Esophagus squamous epithelium (tissue), 5 donors: ENCODE data around the gene TBC1D20. TPM values are rescaled to one million over a fixed set of nuclear protein-coding genes. Genes with fewer than 3 reads are reported as not detected.
A peak's percentile ranks its signal among the peaks of the same experiment; 100 is the strongest.

Experiments
- DNase-seq: peaks from one replicate; lab custom pipeline; 2025; lab: John Stamatoyannopoulos, UW
- H3K27ac ChIP-seq, 4 donors: fragments of 200-600 bp; sonication (generic); one replicate each; pipeline ENCODE4 v1.5.1; 2016 to 2019; ENCODE audit warnings: mild to moderate bottlenecking in 1 of 4
- H3K27me3 ChIP-seq, 4 donors: fragments of 200-600 bp; sonication (generic); 1 replicate in 3 of 4; 2 replicates in 1 of 4; pipeline versions ENCODE4 v1.5.1 to v1.6.0; 2017 to 2021; ENCODE audit warnings: antibody characterized with exemption in 1 of 4
- H3K36me3 ChIP-seq, 3 donors: fragments of 200-600 bp; sonication (generic); one replicate each; pipeline ENCODE4 v1.5.1; 2016 to 2019
- H3K4me1 ChIP-seq, 3 donors: fragments of 200-600 bp; sonication (generic); one replicate each; pipeline ENCODE4 v1.5.1; 2017 to 2019
- H3K4me3 ChIP-seq, 4 donors: fragments of 200-600 bp; sonication (generic); 1 replicate in 3 of 4; 2 replicates in 1 of 4; pipeline ENCODE4 v1.5.1; 2016 to 2019; ENCODE audit warnings: mild to moderate bottlenecking in 2 of 4, moderate library complexity in 1 of 4
- H3K9me3 ChIP-seq, 3 donors: fragments of 200-600 bp; sonication (generic); one replicate each; pipeline ENCODE4 v1.5.1; 2016 to 2019
- POLR2A ChIP-seq, 4 donors: fragments of 450-650 bp; IDR thresholded peaks; one replicate each; pipeline ENCODE4 v1.6.1; 2017; ENCODE audit warnings: antibody characterized with exemption in 4 of 4, mild to moderate bottlenecking in 4 of 4, moderate library complexity in 3 of 4
- WGBS, 2 donors: methylation state at CpG; one replicate each; pipeline ENCODE4 v1.1.5; 2018; 5-methylcytosine and 5-hydroxymethylcytosine counted together
- intact Hi-C: fragments of 100-400 bp; cut with DNase I; formaldehyde crosslinking; loops from one replicate; pipeline ENCODE4 v1.15.0; 2022
- total RNA-seq, 4 donors: library from RNA; depleted of rRNA; stranded (reverse); fragments of >200 nt; gene quantifications; one replicate each; pipeline ENCODE4 v1.1.0, GENCODE V29; 2016
- TF ChIP-seq, protein P1 (sequence below), 6 experiments: fragments of 450-650 bp in 4 of 6; fragments of 200-600 bp in 2 of 6; sonication (generic) in 2 of 6; IDR thresholded peaks; one replicate each; pipeline ENCODE4 v1.5.1; 2016 to 2019; ENCODE audit warnings: antibody characterized with exemption in 6 of 6, mild to moderate bottlenecking in 4 of 6, moderate library complexity in 4 of 6
- donor health status: DM: yes; HTN: yes; CAD: no.

TBC1D20 gene
- total RNA-seq, 4 donors from 2014 or later: 18.1 to 33.2 (median 26.0) TPM

DNA sequence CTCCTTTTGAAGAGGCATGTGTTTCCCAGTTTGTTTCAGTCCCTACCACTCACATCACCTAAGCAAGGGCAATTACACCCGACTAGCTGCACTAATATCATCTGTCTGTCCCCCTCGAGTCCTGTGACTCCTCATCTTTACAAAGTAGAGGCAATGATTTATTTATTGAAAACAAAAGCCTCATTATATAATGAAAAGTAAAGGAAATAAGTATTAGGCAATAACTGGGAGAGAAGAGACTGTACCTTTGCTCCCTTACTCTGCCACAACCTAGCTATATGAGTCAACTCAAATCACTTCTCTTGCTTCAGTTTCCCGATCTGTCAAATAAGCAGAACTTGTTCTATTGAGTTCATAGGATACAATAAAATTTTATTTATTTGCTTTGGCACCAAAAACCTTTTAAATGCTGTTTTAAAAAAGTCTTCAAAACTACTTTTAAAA is 42.3 kb upstream of the TBC1D20 start:
- intact Hi-C loops: no loop called here
- 52 to 79% methylated on average over 3 of the region's 3 CpGs for WGBS, 2 donors
- H3K4me1 ChIP-seq: peaks cover 0 to 28% (median 0%) of the 10 kb centered on the region in 3 donors
- H3K27ac ChIP-seq: no peak overlapping the region
- TF ChIP-seq, protein P1, sequence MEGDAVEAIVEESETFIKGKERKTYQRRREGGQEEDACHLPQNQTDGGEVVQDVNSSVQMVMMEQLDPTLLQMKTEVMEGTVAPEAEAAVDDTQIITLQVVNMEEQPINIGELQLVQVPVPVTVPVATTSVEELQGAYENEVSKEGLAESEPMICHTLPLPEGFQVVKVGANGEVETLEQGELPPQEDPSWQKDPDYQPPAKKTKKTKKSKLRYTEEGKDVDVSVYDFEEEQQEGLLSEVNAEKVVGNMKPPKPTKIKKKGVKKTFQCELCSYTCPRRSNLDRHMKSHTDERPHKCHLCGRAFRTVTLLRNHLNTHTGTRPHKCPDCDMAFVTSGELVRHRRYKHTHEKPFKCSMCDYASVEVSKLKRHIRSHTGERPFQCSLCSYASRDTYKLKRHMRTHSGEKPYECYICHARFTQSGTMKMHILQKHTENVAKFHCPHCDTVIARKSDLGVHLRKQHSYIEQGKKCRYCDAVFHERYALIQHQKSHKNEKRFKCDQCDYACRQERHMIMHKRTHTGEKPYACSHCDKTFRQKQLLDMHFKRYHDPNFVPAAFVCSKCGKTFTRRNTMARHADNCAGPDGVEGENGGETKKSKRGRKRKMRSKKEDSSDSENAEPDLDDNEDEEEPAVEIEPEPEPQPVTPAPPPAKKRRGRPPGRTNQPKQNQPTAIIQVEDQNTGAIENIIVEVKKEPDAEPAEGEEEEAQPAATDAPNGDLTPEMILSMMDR (IDR thresholded peaks at IDR 0.05): no peak
- no peak overlapping the region for H3K4me3 ChIP-seq
- H3K27me3 ChIP-seq: no peaks in the 10 kb centered on the region
- H3K9me3 ChIP-seq: no peaks in the 10 kb centered on the region
- H3K36me3 ChIP-seq: peaks cover 13 to 88% (median 34%) of the 10 kb centered on the region in 3 donors
- DNase-seq: no peak

DNA sequence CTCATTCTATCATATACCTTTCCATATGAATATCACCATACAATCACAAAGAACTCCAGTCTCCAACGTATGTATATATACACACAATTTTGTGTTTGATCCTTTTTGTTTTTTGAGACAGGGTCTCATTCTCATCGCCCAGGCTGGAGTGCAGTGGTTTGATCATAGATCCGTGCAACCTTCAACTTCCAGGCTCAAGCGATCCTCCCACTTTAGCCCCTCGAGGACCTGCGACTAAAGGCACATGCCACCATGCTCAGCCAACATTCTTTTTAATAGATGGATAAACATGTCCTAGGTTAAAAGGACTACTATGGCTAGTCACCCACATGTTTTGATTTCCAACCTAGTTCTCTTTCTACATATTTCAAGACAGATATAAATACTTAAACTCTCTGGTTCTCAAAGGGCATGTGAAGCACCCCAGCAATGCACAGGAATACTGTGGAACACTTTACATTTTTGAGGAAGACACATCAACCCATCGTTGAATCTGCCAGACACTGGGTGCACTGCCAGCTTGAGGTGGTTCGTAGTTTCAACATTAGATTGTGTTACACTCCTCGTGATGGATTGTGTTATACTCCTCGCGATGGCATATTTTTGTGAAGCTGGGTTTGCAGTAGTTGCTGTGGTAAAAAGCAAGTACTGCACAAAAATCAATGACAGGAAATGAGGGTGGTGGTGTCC is 40.9 kb upstream of the TBC1D20 start:
- H3K4me3 ChIP-seq: no peak overlapping the region
- peaks cover 21 to 98% (median 37%) of the 10 kb centered on the region in 3 donors for H3K36me3 ChIP-seq
- no peaks in the 10 kb centered on the region for H3K27me3 ChIP-seq
- DNase-seq: no peak
- no peaks in the 10 kb centered on the region for H3K9me3 ChIP-seq
- intact Hi-C loops: no loop called here
- TF ChIP-seq POLR2A (IDR thresholded peaks at IDR 0.05): no peak
- TF ChIP-seq, protein P1 (IDR thresholded peaks at IDR 0.05): no peak
- 95 to 97% methylated on average over 11 of the region's 11 CpGs for WGBS, 2 donors
- H3K4me1 ChIP-seq: peaks cover 0 to 13% (median 0%) of the 10 kb centered on the region in 3 donors
- no peak overlapping the region for H3K27ac ChIP-seq

DNA sequence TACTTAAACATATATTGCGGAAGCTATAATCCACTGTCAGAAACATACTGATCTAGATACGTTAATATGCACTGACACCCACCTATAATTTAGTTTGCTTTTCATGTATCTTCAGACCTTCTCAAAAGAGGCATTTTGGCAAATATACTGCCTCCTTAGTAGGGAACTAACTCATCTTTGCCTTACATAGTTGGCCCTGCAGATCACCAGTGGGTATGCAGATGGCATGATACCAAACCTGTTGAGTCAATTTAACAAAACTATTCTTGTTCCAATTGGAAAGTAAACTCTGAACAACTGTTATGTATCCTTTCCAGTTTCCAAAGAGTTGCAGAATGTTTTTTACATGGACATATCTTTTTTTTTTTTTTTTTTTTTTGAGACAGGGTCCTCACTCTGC is 35.6 kb upstream of the TBC1D20 start:
- Histone ChIP-seq H3K27ac (no peak overlapping the region), H3K4me1 (peaks cover 0 to 28% (median 5%) of the 10 kb centered on the region in 3 donors), H3K4me3 (no peak overlapping the region), H3K36me3 (peaks cover 11 to 94% (median 20%) of the 10 kb centered on the region in 3 donors), H3K9me3 (no peaks in the 10 kb centered on the region), H3K27me3 (no peaks in the 10 kb centered on the region)
- no peak for DNase-seq
- 92 to 100% methylated on average over 2 of the region's 2 CpGs for WGBS, 2 donors
- intact Hi-C loops: no loop called here
- TF ChIP-seq, protein P1 (IDR thresholded peaks at IDR 0.05): no peak
- no peak for TF ChIP-seq POLR2A (IDR thresholded peaks at IDR 0.05)

DNA sequence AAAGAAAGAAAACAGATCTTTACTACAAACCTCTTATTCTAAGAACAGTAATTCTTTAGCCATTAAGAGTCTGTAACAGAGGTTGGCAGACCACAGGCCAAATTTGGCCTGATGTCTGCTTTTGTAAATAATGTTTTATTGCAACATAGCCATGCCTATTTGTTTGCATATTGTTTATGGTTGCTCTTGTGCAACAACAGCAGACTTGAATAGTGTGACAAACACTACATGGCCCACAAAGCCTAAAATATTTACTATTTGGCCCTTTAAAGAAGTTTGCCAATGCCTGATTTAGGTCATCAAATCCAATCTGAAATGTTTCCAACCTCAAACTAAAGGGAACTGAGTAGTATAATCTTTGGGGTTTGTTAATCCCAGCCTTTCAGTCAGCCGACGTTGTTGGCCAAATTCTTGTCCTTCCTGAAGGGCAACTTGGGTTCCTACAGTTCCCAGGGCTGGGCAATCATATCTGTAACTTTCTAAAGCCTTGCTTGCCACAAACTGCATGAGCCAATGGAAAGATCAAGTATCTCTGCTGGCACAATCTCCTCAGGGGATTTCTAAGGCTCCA is 33.9 kb upstream of the TBC1D20 start:
- Histone ChIP-seq H3K27me3 (no peaks in the 10 kb centered on the region), H3K27ac (peak overlapping the region in 3 of 4 donors; percentile 31 to 53 (median 45)), H3K4me1 (peaks cover 0 to 28% (median 5%) of the 10 kb centered on the region in 3 donors), H3K9me3 (no peaks in the 10 kb centered on the region), H3K36me3 (peaks cover 12 to 94% (median 12%) of the 10 kb centered on the region in 3 donors), H3K4me3 (no peak overlapping the region)
- 31 to 40% methylated on average over 2 of the region's 2 CpGs for WGBS, 2 donors
- intact Hi-C loops: no loop called here
- no peak for DNase-seq
- TF ChIP-seq, protein P1 (IDR thresholded peaks at IDR 0.05): no peak
- TF ChIP-seq POLR2A (IDR thresholded peaks at IDR 0.05): no peak

DNA sequence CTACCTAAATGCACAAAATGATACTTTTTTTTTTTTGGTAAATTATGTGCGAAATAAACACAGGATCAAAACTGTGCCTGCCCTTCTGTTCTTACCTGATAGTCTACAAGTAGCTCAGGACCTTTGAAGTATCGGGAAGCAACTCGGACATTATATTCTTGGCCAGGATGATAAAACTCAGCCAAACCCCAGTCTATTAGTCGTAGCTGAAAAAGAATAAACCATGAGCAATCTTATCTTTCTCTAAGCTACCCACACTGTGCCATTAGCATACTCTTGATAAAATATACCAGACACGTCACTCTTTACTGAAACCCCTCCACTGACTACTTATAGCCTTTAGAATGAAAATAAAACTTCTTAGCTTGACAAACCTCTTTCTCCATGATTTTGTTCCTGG is 29.8 kb upstream of the TBC1D20 start:
- Histone ChIP-seq H3K27me3 (no peaks in the 10 kb centered on the region), H3K9me3 (no peaks in the 10 kb centered on the region), H3K36me3 (peaks cover 0 to 96% (median 34%) of the 10 kb centered on the region in 3 donors), H3K4me1 (peaks cover 0 to 26% (median 5%) of the 10 kb centered on the region in 3 donors), H3K4me3 (no peak overlapping the region), H3K27ac (no peak overlapping the region)
- DNase-seq: no peak
- intact Hi-C loops: no loop called here
- 95% methylated on average over 5 of the region's 5 CpGs for WGBS, 2 donors
- TF ChIP-seq, protein P1 (IDR thresholded peaks at IDR 0.05): no peak
- TF ChIP-seq POLR2A (IDR thresholded peaks at IDR 0.05): no peak
